Measurements from ENCODE around the gene GLRX. TPM values are rescaled to one million over a fixed set of nuclear protein-coding genes. Genes with fewer than 3 reads are reported as not detected.
A peak's percentile ranks its signal among the peaks of the same experiment; 100 is the strongest.

GLRX gene
- total and polyA plus RNA-seq, 2 of the 13 experiments (the other 11 are each of a cell fraction or from before 2014, with no cell fraction given) = 63.8 to 499 TPM

- no peak for TF ChIP-seq ZNF713 (CRISPR knock-in tag; IDR thresholded peaks at IDR 0.05)
- peak; percentile 72; the same call in 1 of the 2 replicates for TF ChIP-seq ZNF224 (CRISPR knock-in tag; IDR thresholded peaks at IDR 0.05)
- no peak for TF ChIP-seq GPBP1L1 (CRISPR knock-in tag; IDR thresholded peaks at IDR 0.05)
- peak; percentile 99 for TF ChIP-seq SIX4 (CRISPR knock-in tag; IDR thresholded peaks at IDR 0.05)
- no peak for TF ChIP-seq SNRNP70 (IDR thresholded peaks at IDR 0.05; ENCODE audit: low read depth, low read length)
- no peak for TF ChIP-seq AKAP8 (CRISPR knock-in tag; IDR thresholded peaks at IDR 0.05)
- TF ChIP-seq SUZ12 (IDR thresholded peaks at IDR 0.05; ENCODE audit: low read depth, low read length) = no peak
- no peak for TF ChIP-seq ZNF367 (CRISPR knock-in tag; IDR thresholded peaks at IDR 0.05; ENCODE audit: borderline replicate concordance)
- no peak for TF ChIP-seq ZBTB34 (CRISPR knock-in tag; IDR thresholded peaks at IDR 0.05)
- TF ChIP-seq THAP7 (CRISPR knock-in tag; IDR thresholded peaks at IDR 0.05) = no peak
- TF ChIP-seq MATR3 (CRISPR knock-in tag; IDR thresholded peaks at IDR 0.05) = no peak
- TF ChIP-seq THAP8 (CRISPR knock-in tag; IDR thresholded peaks at IDR 0.05; ENCODE audit: borderline replicate concordance) = no peak
- no peak for TF ChIP-seq ZNF280B (CRISPR knock-in tag; IDR thresholded peaks at IDR 0.05; ENCODE audit: borderline replicate concordance)
- TF ChIP-seq ATF7-NPFF (CRISPR knock-in tag; IDR thresholded peaks at IDR 0.05; ENCODE audit: low read depth) = no peak
- TF ChIP-seq ZBTB42 (CRISPR knock-in tag; IDR thresholded peaks at IDR 0.05) = no peak
- no peak for TF ChIP-seq RBM22 (optimal IDR thresholded peaks at IDR 0.05; ENCODE audit: low read length)
- peak; percentile 59 for TF ChIP-seq HNF4A (CRISPR knock-in tag; IDR thresholded peaks at IDR 0.05)
- peak; percentile 90 for TF ChIP-seq IKZF5 (CRISPR knock-in tag; IDR thresholded peaks at IDR 0.05)
- TF ChIP-seq ZNF709 (CRISPR knock-in tag; IDR thresholded peaks at IDR 0.05) = no peak
- TF ChIP-seq DNMT3B (CRISPR knock-in tag; conservative IDR thresholded peaks at IDR 0.05) = peak; percentile 64; the same call in 1 of the 2 replicates
- TF ChIP-seq RBFOX2 (IDR thresholded peaks at IDR 0.05; ENCODE audit: low read depth, low read length) = peak; percentile 36; the same call in 1 of the 2 replicates
- no peak for TF ChIP-seq ZFP91 (CRISPR knock-in tag; IDR thresholded peaks at IDR 0.05; ENCODE audit: borderline replicate concordance)
Measured at GRCh38 chr5:95861221-95861863, 38.8 kb upstream of the GLRX start (continued).

Data from HepG2 (cell line).